Pons (tissue), 1 donor: Measurements from ENCODE around the gene ZSCAN31.
"Not testable (repeated sequence)": the region's sequence is repeated elsewhere in the genome, so short reads cannot be mapped to it uniquely, and the experiment has no call there.

Experiments
- DNase-seq: peaks from one replicate; pipeline ENCODE4 v3.0.0-alpha.2; 2016; ENCODE audit warnings: low spot score

The ZSCAN31 gene

DNA sequence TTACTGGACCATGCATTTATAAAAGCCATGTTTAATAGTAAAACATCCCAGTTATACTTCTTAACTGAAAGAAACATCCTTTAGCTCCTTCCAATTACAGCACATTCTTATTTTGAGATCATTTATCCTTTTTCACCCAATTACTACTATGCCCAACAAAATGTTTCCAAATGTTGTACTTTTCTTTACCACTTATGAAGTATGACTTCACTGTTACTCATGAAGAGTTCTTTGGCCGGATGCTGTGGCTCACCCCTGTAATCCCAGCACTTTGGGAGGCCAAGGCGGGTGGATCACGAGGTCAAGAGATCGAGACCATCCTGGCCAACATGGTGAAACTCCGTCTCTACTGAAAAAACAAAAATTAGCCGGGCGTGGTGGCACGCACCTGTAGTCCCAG is 18.1 kb downstream of the ZSCAN31 start:
- DNase-seq = not testable (repeated sequence)

DNA sequence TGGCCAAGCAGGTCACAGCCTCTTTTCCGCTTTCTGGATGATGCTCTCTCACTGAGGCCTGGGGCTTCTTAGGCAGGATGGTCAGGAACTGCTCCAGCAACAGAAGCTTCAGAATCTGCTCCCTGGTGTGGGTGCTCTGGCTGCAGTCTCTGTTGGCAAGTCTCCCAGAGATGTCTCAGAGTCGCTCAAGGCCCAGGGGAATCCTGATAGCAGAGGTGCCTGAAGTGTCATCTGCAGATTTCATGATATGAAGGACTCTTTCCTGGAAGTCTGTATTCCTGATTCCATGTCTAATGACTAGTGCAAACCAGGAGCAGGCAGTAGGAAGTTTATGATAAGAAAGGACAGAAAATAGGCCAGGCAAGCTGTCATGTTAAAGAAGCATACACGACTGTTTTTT is 20.3 kb downstream of the ZSCAN31 start:
- DNase-seq = no peak

DNA sequence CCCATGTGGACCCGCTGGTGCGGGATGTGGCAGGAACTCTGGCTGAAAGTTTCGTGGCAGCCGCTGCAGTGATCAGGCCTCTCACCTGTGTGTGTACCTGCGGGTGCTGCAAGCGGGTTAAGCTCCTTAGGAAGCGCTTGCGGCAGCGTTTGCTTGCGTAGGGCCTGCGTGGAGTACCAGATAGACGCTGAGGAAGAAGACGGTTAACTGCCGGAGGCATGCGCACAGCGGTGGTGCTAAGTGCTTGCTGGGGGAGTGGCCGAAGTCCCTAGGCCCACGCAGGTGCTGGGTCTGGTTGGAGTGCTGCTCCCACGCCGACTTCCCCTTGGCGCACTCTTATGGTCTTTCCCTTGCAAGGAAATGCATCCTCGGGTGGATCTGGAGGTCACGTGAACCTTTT is 23.0 kb downstream of the ZSCAN31 start:
- no peak for DNase-seq

DNA sequence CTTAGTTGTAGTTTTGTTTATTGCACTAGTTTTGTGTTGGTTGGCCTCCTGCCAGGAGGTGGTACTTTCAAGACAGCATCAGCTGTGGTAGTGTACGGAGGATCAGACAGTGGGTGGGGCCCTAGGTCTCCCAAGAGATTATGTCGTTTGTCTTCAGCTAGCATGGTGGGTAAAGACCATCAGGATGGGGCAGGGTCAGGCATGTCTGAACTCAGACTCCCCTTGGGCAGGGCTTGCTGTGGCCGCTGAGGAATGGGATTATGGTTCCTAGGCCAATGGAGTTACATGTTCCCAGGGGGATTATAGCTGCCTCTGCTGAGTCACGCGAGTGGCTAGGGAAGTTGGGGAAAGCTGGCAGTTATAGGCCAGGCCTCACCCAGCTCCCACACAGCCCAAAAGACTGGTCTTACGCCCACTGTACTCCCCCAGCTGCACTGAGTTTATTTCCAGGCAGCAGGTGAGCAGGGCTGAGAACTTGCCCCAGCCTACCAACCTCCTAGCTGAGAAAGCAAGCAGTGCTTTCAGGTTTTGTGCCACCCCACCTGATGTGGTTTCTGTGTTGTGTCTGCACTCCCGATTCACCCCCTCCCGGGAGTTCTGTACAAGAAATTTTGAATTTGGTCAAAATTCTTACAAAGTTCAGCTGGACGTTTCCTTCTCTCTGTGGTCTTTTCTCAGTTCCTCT is 24.7 kb downstream of the ZSCAN31 start:
- no peak for DNase-seq

DNA sequence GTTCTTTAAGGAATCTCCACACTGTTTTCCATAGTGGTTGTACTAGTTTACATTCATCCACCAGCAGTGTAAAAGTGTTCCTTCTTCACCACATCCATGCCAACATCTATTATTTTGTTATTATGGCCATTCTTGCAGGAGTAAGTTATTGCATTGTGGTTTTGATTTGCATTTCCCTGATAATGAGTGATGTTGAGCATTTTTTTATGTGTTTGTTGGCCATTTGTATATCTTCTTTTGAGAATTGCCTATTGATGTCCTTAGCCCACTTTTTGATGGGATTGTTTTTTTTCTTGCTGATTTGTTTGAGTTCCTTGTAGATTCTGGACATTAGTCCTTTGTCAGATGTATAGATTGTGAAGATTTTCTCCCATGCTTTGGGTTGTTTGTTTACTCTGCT is 29.6 kb downstream of the ZSCAN31 start:
- DNase-seq = not testable (repeated sequence)

DNA sequence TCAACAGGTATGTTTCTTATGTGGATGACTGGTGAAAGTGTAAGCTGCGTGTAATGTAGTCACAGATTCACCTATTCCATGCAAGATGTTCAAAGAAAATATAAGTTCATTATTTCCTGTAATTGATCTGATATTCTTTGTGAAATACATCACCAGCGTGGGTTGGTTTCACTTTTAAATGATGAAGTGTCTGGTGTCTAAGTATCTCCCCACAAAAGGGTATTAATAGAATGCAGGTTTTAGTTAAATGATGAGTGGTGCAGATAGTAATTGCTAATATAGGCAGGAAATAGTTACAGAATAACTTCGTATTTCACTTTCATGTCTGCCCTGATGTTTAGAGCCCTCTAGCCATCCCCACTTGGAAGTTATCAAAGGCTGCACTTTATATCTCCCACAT is 32.4 kb downstream of the ZSCAN31 start:
- DNase-seq = no peak

DNA sequence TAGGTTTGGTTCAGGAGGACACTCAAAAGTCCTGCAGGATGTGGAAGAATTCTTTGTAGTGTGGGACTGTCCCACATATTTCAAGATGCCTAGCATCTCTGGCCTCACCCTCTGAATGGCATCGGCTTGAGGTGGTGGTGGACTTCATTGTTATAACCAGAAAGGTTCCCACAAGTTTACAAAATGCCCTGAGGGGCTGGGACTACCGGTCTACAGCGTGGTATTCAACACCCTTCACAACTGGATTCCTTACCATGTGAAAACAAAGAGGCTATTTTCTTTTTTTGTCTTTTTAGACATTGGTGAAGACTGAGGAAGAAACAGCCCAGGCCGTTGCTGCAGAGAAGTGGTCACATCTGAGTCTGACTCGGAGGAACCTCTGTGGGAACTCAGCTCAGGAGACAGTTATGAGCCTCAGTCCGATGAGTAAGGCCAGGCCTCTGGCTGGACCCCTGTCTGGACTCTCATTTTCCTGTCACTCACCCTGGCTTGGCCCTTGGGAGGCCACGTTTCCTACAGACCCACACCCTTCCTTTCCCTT is 39.4 kb downstream of the ZSCAN31 start:
- DNase-seq = no peak

DNA sequence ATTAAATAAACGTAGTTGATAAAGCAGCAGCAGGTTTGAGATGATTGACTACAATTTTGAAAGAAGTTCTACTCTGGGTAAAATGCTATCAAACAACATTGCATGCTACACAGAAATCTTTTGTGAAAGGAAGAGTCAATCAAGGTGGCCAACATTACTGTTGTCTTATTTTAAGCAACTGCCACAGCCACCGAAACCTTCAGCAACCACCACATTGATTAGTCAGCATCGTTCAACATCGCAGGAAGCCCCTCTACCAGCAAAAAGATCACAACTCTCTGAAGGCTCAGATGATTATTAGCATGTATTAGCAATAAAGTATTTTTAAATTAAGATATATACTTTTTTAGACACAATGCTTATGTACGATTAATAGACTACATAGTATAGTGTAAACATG is 40.6 kb downstream of the ZSCAN31 start:
- DNase-seq = no peak

DNA sequence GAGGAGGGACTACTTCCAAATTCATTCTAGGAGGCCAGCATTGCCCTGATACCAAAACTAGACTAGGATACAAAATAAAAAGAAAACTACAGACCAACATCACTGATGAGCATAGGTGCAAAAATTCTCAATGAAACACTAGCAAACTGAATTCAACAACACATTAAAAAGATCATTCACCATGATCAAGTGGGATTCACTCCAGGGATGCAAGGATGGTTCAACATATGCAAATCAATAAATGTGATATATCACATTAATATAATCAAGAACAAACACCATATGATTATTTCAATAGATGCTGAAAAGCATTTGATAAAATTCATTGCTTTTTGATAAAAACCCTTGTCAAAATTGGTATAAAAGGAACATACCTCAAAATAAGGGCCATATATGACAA is 44.4 kb downstream of the ZSCAN31 start:
- no peak for DNase-seq

DNA sequence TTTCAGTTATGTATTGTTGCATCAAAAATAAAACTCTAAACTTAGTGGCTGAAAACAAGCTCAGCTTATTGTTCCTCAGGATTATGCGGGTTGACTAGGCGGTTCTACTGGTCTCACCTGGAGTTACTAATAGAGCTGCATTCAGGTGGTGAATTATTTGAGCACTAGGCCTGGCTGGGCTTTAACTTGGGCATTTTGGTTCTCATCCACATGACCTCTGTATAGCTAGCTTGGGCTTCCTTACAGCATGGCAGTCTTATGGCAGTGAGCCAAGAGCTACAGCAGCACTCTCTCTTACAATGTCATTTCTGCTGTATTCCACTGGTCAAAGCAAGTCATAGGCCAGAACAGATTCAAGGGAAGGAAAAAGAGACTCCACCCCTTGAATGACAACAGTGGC is 53.0 kb downstream of the ZSCAN31 start:
- DNase-seq = no peak

DNA sequence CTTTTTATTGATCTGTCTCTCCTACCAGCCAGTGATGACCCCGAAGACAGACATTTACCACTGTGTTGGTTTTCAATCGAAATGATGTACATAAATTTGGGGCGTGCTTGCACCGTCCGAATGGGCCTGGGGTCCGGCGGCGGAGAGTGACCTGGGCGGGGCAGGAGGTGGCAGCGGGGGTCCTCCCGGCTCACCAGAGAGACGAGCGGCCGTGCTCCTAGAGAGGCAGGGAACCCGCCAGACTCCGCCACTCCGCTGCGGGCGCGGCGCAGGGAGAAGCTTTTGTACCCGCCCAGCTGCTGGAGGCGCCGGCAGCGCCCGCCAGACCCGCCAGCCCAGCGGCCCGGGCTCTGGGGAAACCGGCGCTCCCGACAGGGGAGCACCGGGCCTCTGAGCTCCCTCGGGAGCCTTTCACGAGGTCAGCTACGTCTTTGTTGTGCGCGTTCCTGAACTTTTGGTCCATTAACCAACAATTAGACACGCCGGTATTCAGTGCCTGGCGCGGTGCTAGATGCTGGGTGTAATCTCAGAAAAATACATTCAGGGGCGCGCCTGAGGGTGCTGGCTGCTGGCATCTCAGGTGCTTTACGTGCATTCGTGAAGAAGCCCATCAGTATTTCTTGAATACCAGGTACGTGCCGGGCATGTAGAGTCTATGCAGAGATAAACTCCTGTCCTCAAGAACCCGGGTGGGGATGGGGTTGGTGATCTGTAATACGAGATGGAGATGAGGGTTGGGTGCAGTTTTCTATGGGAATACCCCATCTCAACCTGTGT is 54.5 kb downstream of the ZSCAN31 start, which contains the start of gene PGBD1:
Gene PGBD1 (plus strand): TSS at position 285 of the 777 bp plus-strand sequence. CDS start 2,242 bp downstream, outside the sequence.
- no peak for DNase-seq

DNA sequence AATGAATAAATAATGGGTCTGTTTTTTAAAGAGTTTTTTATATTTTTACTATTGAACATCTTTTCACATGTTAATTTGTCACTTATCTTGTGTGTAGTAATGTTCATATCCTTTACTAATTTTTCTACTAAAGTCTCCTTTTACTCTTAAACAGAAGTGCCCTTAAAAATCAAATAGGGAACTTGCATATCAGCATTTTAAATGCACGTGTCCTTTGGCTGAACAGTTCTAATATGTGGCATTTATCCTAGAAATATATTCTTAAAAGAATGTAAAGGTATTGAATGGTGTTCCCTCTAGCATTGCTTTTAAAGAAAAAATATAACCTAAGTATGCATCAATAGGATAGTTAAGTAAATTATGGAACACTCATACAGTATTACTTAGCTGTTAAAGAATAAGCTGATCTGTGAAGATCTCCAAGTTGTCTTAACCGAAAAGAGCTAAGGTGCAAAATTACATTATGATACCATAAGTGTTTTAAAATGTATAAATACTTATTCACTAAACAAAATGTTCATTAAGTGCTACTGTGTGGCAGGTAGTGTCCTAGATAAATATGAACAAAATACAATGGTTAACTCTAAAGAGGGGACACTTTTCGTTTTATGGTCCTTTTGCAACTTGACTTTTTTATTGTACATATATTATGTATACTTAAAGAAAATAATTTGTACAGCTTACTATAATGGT is 55.2 kb downstream of the ZSCAN31 start:
- no peak for DNase-seq

DNA sequence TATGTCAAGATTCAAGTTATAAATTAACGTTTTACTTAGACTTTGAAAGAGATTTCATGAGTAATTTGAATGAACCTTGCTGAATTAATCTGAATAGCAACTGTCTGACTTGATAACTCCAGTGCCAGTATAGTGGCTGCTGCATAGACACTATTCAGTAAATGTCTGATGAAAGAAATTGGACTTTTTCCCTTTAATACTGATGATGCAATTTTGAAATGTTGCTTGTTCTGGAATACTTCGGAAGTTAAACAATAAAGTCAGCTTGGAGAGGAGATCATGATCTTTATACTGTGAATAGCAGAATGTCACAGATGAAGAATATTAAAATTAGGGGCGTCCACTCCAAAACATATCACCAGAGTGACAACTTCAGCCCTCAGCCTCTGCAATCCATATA is 58.2 kb downstream of the ZSCAN31 start:
- no peak for DNase-seq

DNA sequence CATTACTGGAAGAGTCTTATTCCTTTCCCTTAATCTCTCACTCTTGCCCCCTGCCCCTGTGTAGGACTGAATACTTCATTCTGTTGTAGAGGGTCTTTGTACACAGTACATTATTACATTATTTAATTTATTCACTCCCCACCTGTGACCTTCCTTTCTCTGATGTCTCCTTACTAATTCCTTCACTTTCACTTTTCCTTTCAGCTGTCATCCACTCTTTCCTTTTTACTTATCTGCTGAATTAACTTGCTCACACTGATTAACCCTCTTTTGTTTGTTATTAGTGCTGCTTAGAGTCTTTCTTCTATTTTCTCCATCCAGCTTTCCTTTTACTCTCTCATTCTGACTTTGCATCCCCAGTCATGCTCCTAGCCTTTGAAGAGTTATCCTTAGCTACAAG is 61.1 kb downstream of the ZSCAN31 start:
- DNase-seq = no peak
